Measurements from ENCODE around the gene ARL14EP.

The ARL14EP gene

DNA sequence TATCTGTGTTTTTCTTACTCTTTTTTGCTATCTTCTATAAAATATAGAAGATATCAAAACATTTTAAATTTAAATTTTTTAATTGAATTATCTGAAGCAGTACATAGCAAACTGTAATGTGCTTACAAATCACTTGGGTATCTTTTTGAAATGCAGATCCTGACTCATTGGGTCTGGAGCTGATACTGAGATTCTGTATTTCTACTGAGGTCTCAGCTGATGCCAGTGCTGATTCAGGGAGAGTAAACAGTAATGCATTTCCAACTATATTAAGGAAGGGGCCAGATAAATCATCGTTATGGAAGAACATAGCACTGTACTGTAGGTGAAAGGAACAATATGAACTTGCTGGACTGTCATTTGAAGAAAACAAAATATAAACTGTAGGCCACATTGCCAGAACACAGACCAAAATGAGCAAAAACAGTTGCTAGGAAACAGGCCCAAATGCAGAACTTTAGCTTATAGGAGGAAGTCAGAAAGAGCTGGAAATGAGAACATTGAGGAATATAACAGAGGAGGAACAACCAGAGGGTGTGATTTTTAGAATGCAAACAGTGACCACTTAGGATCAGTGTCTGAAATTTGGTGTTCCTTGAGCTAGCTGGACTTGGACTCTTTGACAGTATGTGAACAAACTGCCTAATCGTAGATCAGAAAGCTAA lies 3.3 kb downstream of the ARL14EP start:
- H2AK5ac ChIP-seq (ENCODE audit: low read length, severe bottlenecking), result no peak overlapping the region
- H2BK12ac ChIP-seq (ENCODE audit: low read length in 2 of 2), result no peak overlapping the region
- no peak overlapping the region for H3K4ac ChIP-seq (ENCODE audit: low read depth in 1 of 2, low read length in 2 of 2)
- H2BK5ac ChIP-seq (ENCODE audit: low read depth, low read length, poor library complexity, severe bottlenecking), result no peak overlapping the region
- H3K4me3 ChIP-seq (ENCODE audit: insufficient read depth in 1 of 2, low read depth in 1 of 2, low read length in 2 of 2), result no peak overlapping the region
- no peak overlapping the region for H3K4me2 ChIP-seq (ENCODE audit: low read length, poor library complexity, severe bottlenecking)
- H3K23ac ChIP-seq (ENCODE audit: low read length in 2 of 2), result no peak overlapping the region
- H4K91ac ChIP-seq (ENCODE audit: low read length), result no peak overlapping the region
- peaks cover 2% of the 10 kb centered on the region for H3K4me1 ChIP-seq (ENCODE audit: control insufficient read depth, insufficient read depth, low read depth, low read length)
- H3K79me1 ChIP-seq (replicated peaks; ENCODE audit: low read length, poor library complexity, severe bottlenecking), result peaks cover 2% of the 10 kb centered on the region
- no peak overlapping the region for H2BK15ac ChIP-seq (ENCODE audit: low read depth, poor library complexity, severe bottlenecking)
- H3K18ac ChIP-seq (ENCODE audit: low read depth in 1 of 2, low read length in 2 of 2), result no peak overlapping the region
- 100% methylated on average over 1 of the region's 2 CpGs for WGBS
- no peak overlapping the region for H4K8ac ChIP-seq (ENCODE audit: low read length)
- H3K14ac ChIP-seq (ENCODE audit: low read length in 2 of 2), result no peak overlapping the region
- H3K36me3 ChIP-seq (ENCODE audit: control insufficient read depth in 1 of 2, insufficient read depth in 2 of 2, low read depth in 1 of 2, low read length in 2 of 2), result peaks cover 0 to 16% of the 10 kb centered on the region in 2 experiments
- H2BK120ac ChIP-seq (ENCODE audit: low read depth, low read length), result no peak overlapping the region
- peak; percentile 18 for DNase-seq
- no peaks in the 10 kb centered on the region for H3K27me3 ChIP-seq (ENCODE audit: control insufficient read depth in 1 of 2, insufficient read depth in 1 of 2, low read length in 2 of 2)
- H2AFZ ChIP-seq (ENCODE audit: low read depth, low read length), result no peak overlapping the region
- peak overlapping the region; percentile 71 for H3K9ac ChIP-seq (ENCODE audit: low read length)
- H3K27ac ChIP-seq (ENCODE audit: low read length, poor library complexity, severe bottlenecking), result no peak overlapping the region
- H3K9me3 ChIP-seq (ENCODE audit: control insufficient read depth, low read length), result no peaks in the 10 kb centered on the region

DNA sequence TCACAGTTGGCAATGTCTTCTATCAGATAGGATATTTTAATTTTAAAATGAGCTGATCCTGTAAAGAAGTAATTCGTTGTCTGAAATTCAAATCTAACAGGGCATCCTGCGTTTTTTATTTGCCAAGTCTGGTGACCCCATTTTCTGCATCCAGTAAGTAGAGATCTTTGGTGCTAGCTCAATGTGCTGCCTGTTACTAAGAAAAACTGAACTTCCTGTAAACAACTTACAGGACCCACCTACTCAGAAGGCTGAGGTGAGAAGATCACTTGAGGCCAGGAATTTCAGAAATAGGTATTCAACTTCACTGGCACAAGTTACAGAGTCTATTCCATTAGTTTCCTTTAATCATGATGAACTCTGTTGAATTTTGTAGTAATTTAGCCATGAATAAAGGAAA lies 4.0 kb downstream of the ARL14EP start:
- no peak overlapping the region for H4K8ac ChIP-seq (ENCODE audit: low read length)
- H3K9ac ChIP-seq (ENCODE audit: low read length), result peak overlapping the region; percentile 71
- H3K9me3 ChIP-seq (ENCODE audit: control insufficient read depth, low read length), result no peaks in the 10 kb centered on the region
- H3K27me3 ChIP-seq (ENCODE audit: control insufficient read depth in 1 of 2, insufficient read depth in 1 of 2, low read length in 2 of 2), result no peaks in the 10 kb centered on the region
- H2AK5ac ChIP-seq (ENCODE audit: low read length, severe bottlenecking), result no peak overlapping the region
- WGBS, result 100% methylated on average over 1 of the region's 2 CpGs
- no peak overlapping the region for H3K4ac ChIP-seq (ENCODE audit: low read depth in 1 of 2, low read length in 2 of 2)
- peaks cover 2% of the 10 kb centered on the region for H3K79me1 ChIP-seq (replicated peaks; ENCODE audit: low read length, poor library complexity, severe bottlenecking)
- H3K36me3 ChIP-seq (ENCODE audit: control insufficient read depth in 1 of 2, insufficient read depth in 2 of 2, low read depth in 1 of 2, low read length in 2 of 2), result peaks cover 0 to 23% of the 10 kb centered on the region in 2 experiments
- no peak overlapping the region for H3K23ac ChIP-seq (ENCODE audit: low read length in 2 of 2)
- no peak overlapping the region for H2BK15ac ChIP-seq (ENCODE audit: low read depth, poor library complexity, severe bottlenecking)
- no peak overlapping the region for H2BK120ac ChIP-seq (ENCODE audit: low read depth, low read length)
- H3K4me2 ChIP-seq (ENCODE audit: low read length, poor library complexity, severe bottlenecking), result no peak overlapping the region
- H3K18ac ChIP-seq (ENCODE audit: low read depth in 1 of 2, low read length in 2 of 2), result no peak overlapping the region
- no peak overlapping the region for H4K91ac ChIP-seq (ENCODE audit: low read length)
- no peak overlapping the region for H2AFZ ChIP-seq (ENCODE audit: low read depth, low read length)
- no peak overlapping the region for H2BK5ac ChIP-seq (ENCODE audit: low read depth, low read length, poor library complexity, severe bottlenecking)
- H3K4me3 ChIP-seq (ENCODE audit: insufficient read depth in 1 of 2, low read depth in 1 of 2, low read length in 2 of 2), result no peak overlapping the region
- DNase-seq, result no peak
- no peak overlapping the region for H3K27ac ChIP-seq (ENCODE audit: low read length, poor library complexity, severe bottlenecking)
- no peak overlapping the region for H3K14ac ChIP-seq (ENCODE audit: low read length in 2 of 2)
- peaks cover 2% of the 10 kb centered on the region for H3K4me1 ChIP-seq (ENCODE audit: control insufficient read depth, insufficient read depth, low read depth, low read length)
- H2BK12ac ChIP-seq (ENCODE audit: low read length in 2 of 2), result no peak overlapping the region

DNA sequence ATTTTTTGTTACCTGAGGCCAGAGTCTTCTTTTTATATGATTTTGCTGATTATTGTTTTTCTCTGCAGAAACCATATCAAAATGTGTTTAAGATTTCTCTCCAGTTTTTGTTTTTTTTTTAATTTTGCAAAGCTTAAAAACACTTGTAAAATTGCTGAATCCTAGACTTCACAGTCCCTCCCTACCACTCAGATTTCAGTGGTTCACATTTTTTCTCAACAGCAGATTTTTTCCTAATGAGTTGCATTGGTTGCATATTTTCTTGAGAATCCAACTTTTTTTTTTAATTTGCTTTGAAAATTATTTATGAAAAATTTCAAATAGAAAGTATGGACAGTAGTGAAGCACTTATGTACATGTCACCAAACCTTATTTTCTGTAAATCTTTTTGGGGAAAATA lies 5.8 kb downstream of the ARL14EP start:
- peaks cover 2% of the 10 kb centered on the region for H3K4me1 ChIP-seq (ENCODE audit: control insufficient read depth, insufficient read depth, low read depth, low read length)
- H2BK5ac ChIP-seq (ENCODE audit: low read depth, low read length, poor library complexity, severe bottlenecking), result no peak overlapping the region
- no peak overlapping the region for H3K23ac ChIP-seq (ENCODE audit: low read length in 2 of 2)
- H3K36me3 ChIP-seq (ENCODE audit: control insufficient read depth in 1 of 2, insufficient read depth in 2 of 2, low read depth in 1 of 2, low read length in 2 of 2), result peaks cover 0 to 41% of the 10 kb centered on the region in 2 experiments
- H2AK5ac ChIP-seq (ENCODE audit: low read length, severe bottlenecking), result no peak overlapping the region
- peak overlapping the region; percentile 39 for H3K9ac ChIP-seq (ENCODE audit: low read length)
- no peak overlapping the region for H3K27ac ChIP-seq (ENCODE audit: low read length, poor library complexity, severe bottlenecking)
- no peaks in the 10 kb centered on the region for H3K27me3 ChIP-seq (ENCODE audit: control insufficient read depth in 1 of 2, insufficient read depth in 1 of 2, low read length in 2 of 2)
- H2BK12ac ChIP-seq (ENCODE audit: low read length in 2 of 2), result no peak overlapping the region
- no peak overlapping the region for H4K8ac ChIP-seq (ENCODE audit: low read length)
- no peak for DNase-seq
- H3K79me1 ChIP-seq (replicated peaks; ENCODE audit: low read length, poor library complexity, severe bottlenecking), result peaks cover 3% of the 10 kb centered on the region
- no peak overlapping the region for H3K4me3 ChIP-seq (ENCODE audit: insufficient read depth in 1 of 2, low read depth in 1 of 2, low read length in 2 of 2)
- H2BK15ac ChIP-seq (ENCODE audit: low read depth, poor library complexity, severe bottlenecking), result no peak overlapping the region
- no peak overlapping the region for H3K4me2 ChIP-seq (ENCODE audit: low read length, poor library complexity, severe bottlenecking)
- no peak overlapping the region for H4K91ac ChIP-seq (ENCODE audit: low read length)
- H3K18ac ChIP-seq (ENCODE audit: low read depth in 1 of 2, low read length in 2 of 2), result no peak overlapping the region
- no peak overlapping the region for H3K4ac ChIP-seq (ENCODE audit: low read depth in 1 of 2, low read length in 2 of 2)
- no peaks in the 10 kb centered on the region for H3K9me3 ChIP-seq (ENCODE audit: control insufficient read depth, low read length)
- no peak overlapping the region for H2AFZ ChIP-seq (ENCODE audit: low read depth, low read length)
- H2BK120ac ChIP-seq (ENCODE audit: low read depth, low read length), result no peak overlapping the region
- H3K14ac ChIP-seq (ENCODE audit: low read length in 2 of 2), result no peak overlapping the region

DNA sequence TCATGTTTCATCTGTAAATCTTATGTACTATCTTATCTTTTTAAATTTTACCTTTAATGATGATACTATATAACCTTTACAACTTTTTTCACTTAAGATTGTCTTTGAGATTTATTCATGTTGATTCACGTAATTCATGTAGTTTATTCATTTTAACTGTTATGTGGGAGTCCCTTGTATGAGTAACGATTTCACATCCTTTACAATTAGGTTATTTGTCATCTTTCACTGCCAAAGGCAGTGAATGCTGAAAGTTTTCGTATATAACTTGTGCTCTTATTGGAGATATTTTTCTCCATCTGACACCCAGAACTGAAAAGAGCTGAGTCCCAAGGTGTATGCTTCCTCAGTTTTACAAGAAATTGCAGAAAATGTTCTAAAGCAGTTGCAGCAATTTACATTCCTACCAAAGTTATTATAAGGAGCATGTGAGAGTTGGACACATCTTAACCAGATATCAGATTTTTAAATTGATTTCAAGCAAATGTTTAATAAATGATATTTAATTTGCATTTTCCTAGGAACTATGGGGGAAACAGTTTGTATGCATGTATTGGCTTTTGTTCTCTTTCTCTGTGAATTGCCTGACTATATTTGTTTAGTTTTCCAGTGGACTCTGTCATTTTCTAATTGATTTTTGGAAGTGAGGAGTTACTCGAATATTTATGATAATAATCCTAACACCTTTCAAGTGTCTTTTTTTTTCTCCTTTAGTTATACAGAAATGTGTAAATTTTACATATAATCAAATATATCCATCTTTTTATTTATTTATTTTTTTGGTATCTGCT lies 6.4 kb downstream of the ARL14EP start:
- Histone ChIP-seq H3K4me1 (ENCODE audit: control insufficient read depth, insufficient read depth, low read depth, low read length) (peaks cover 2% of the 10 kb centered on the region), H3K36me3 (ENCODE audit: control insufficient read depth in 1 of 2, insufficient read depth in 2 of 2, low read depth in 1 of 2, low read length in 2 of 2) (peaks cover 4 to 46% of the 10 kb centered on the region in 2 experiments), H3K23ac (ENCODE audit: low read length in 2 of 2) (no peak overlapping the region), H3K4me3 (ENCODE audit: insufficient read depth in 1 of 2, low read depth in 1 of 2, low read length in 2 of 2) (no peak overlapping the region), H3K4ac (ENCODE audit: low read depth in 1 of 2, low read length in 2 of 2) (no peak overlapping the region), H2BK120ac (ENCODE audit: low read depth, low read length) (no peak overlapping the region), H4K8ac (ENCODE audit: low read length) (no peak overlapping the region), H2BK15ac (ENCODE audit: low read depth, poor library complexity, severe bottlenecking) (no peak overlapping the region), H3K9ac (ENCODE audit: low read length) (peak overlapping the region; percentile 39), H3K4me2 (ENCODE audit: low read length, poor library complexity, severe bottlenecking) (no peak overlapping the region), H2BK5ac (ENCODE audit: low read depth, low read length, poor library complexity, severe bottlenecking) (no peak overlapping the region), H3K14ac (ENCODE audit: low read length in 2 of 2) (no peak overlapping the region), H3K27me3 (ENCODE audit: control insufficient read depth in 1 of 2, insufficient read depth in 1 of 2, low read length in 2 of 2) (no peaks in the 10 kb centered on the region), H3K27ac (ENCODE audit: low read length, poor library complexity, severe bottlenecking) (no peak overlapping the region), H2AFZ (ENCODE audit: low read depth, low read length) (no peak overlapping the region), H3K79me1 (replicated peaks; ENCODE audit: low read length, poor library complexity, severe bottlenecking) (peaks cover 3% of the 10 kb centered on the region), H4K91ac (ENCODE audit: low read length) (no peak overlapping the region), H2AK5ac (ENCODE audit: low read length, severe bottlenecking) (no peak overlapping the region), H2BK12ac (ENCODE audit: low read length in 2 of 2) (no peak overlapping the region), H3K9me3 (ENCODE audit: control insufficient read depth, low read length) (no peaks in the 10 kb centered on the region), H3K18ac (ENCODE audit: low read depth in 1 of 2, low read length in 2 of 2) (no peak overlapping the region)
- no peak for DNase-seq
- WGBS, result 100% methylated on average over 1 of the region's 4 CpGs
